ENCODE results near the gene S1PR2.

The S1PR2 gene

GRCh38 chr19:10256970-10257615, 26.0 kb upstream of the S1PR2 start:
- Histone ChIP-seq H3K27me3 (ENCODE audit: insufficient read depth, low read depth, severe bottlenecking) (no peaks in the 10 kb centered on the region), H3K4me3 (ENCODE audit: low read depth, low read length) (no peak overlapping the region), H3K36me3 (peaks cover 47% of the 10 kb centered on the region), H3K27ac (no peak overlapping the region), H3K9me3 (ENCODE audit: severe bottlenecking) (no peaks in the 10 kb centered on the region)
- no peak for DNase-seq
- TF ChIP-seq CTCF (IDR thresholded peaks at IDR 0.05; ENCODE audit: low read depth, low read length), result no peak

GRCh38 chr19:10256551-10256950, 25.4 kb upstream of the S1PR2 start:
- Histone ChIP-seq H3K27ac (no peak overlapping the region), H3K27me3 (ENCODE audit: insufficient read depth, low read depth, severe bottlenecking) (no peaks in the 10 kb centered on the region), H3K36me3 (peaks cover 47% of the 10 kb centered on the region), H3K4me3 (ENCODE audit: low read depth, low read length) (no peak overlapping the region), H3K9me3 (ENCODE audit: severe bottlenecking) (no peaks in the 10 kb centered on the region)
- DNase-seq, result no peak
- TF ChIP-seq CTCF (IDR thresholded peaks at IDR 0.05; ENCODE audit: low read depth, low read length), result no peak

GRCh38 chr19:10255358-10255757, 24.2 kb upstream of the S1PR2 start:
- H3K27ac ChIP-seq, result no peak overlapping the region
- no peak for DNase-seq
- no peaks in the 10 kb centered on the region for H3K27me3 ChIP-seq (ENCODE audit: insufficient read depth, low read depth, severe bottlenecking)
- H3K4me3 ChIP-seq (ENCODE audit: low read depth, low read length), result no peak overlapping the region
- H3K36me3 ChIP-seq, result peaks cover 47% of the 10 kb centered on the region
- no peaks in the 10 kb centered on the region for H3K9me3 ChIP-seq (ENCODE audit: severe bottlenecking)
- TF ChIP-seq CTCF (IDR thresholded peaks at IDR 0.05; ENCODE audit: low read depth, low read length), result no peak

- Histone ChIP-seq H3K27me3 (ENCODE audit: insufficient read depth, low read depth, severe bottlenecking) (no peaks in the 10 kb centered on the region), H3K9me3 (ENCODE audit: severe bottlenecking) (no peaks in the 10 kb centered on the region), H3K27ac (no peak overlapping the region), H3K36me3 (peaks cover 41% of the 10 kb centered on the region), H3K4me3 (ENCODE audit: low read depth, low read length) (no peak overlapping the region)
- DNase-seq, result no peak
- TF ChIP-seq CTCF (IDR thresholded peaks at IDR 0.05; ENCODE audit: low read depth, low read length), result no peak
Measured at GRCh38 chr19:10254244-10254643, 23.1 kb upstream of the S1PR2 start.

GRCh38 chr19:10252707-10253106, 21.6 kb upstream of the S1PR2 start:
- H3K4me3 ChIP-seq (ENCODE audit: low read depth, low read length), result peak overlapping the region; percentile 95
- peak overlapping the region; percentile 81 for H3K27ac ChIP-seq
- no peaks in the 10 kb centered on the region for H3K27me3 ChIP-seq (ENCODE audit: insufficient read depth, low read depth, severe bottlenecking)
- TF ChIP-seq CTCF (IDR thresholded peaks at IDR 0.05; ENCODE audit: low read depth, low read length), result no peak
- H3K36me3 ChIP-seq, result peaks cover 30% of the 10 kb centered on the region
- no peaks in the 10 kb centered on the region for H3K9me3 ChIP-seq (ENCODE audit: severe bottlenecking)
- DNase-seq, result no peak

All from WERI-Rb-1 (cell line).